GM23248 (cell line): ENCODE results near the gene CYFIP1. TPM values are rescaled to one million over a fixed set of nuclear protein-coding genes. Genes with fewer than 3 reads are reported as not detected.

ENCODE experiments used
- DNase-seq: peaks from one replicate; pipeline ENCODE4 v3.0.0-alpha.2; 2015
- H2AFZ ChIP-seq: fragments of 200-600 bp; sonication (generic); 2 replicates; pipeline ENCODE4 v1.6.1; 2016; ENCODE audit warnings: antibody characterized with exemption
- H3F3A ChIP-seq: fragments of 200-600 bp; sonication (generic); 2 replicates; pipeline ENCODE4 v1.6.1; 2016; ENCODE audit warnings: mild to moderate bottlenecking, antibody characterized with exemption, mixed run types; ENCODE audit not compliant: insufficient read depth
- H3K27ac ChIP-seq: fragments of 200-600 bp; sonication (generic); 2 replicates; pipeline ENCODE4 v1.5.1; 2016; ENCODE audit warnings: mild to moderate bottlenecking
- H3K27me3 ChIP-seq: fragments of 200-600 bp; sonication (generic); replicated peaks from 2 replicates; pipeline ENCODE4 v1.6.1; 2016; ENCODE audit warnings: mild to moderate bottlenecking; ENCODE audit not compliant: insufficient read depth
- H3K36me3 ChIP-seq: fragments of 200-600 bp; sonication (generic); 2 replicates; pipeline ENCODE4 v1.6.1; 2016; ENCODE audit warnings: low read depth, mild to moderate bottlenecking
- H3K4me1 ChIP-seq: fragments of 200-600 bp; sonication (generic); 2 replicates; pipeline ENCODE4 v1.6.1; 2016; ENCODE audit warnings: mild to moderate bottlenecking; ENCODE audit not compliant: insufficient read depth
- H3K4me2 ChIP-seq: fragments of 200-600 bp; sonication (generic); one replicate; pipeline ENCODE4 v1.6.1; 2016; ENCODE audit warnings: mild to moderate bottlenecking; ENCODE audit not compliant: unreplicated experiment
- H3K4me3 ChIP-seq: fragments of 200-600 bp; sonication (generic); 2 replicates; pipeline ENCODE4 v1.5.1; 2016; ENCODE audit warnings: mild to moderate bottlenecking
- H3K79me2 ChIP-seq: fragments of 200-600 bp; sonication (generic); 2 replicates; pipeline ENCODE4 v1.6.1; 2016; ENCODE audit warnings: mild to moderate bottlenecking; ENCODE audit not compliant: insufficient read depth
- H3K9ac ChIP-seq: fragments of 200-600 bp; sonication (generic); 2 replicates; pipeline ENCODE4 v1.6.1; 2016; ENCODE audit warnings: mild to moderate bottlenecking
- H3K9me2 ChIP-seq: fragments of 200-600 bp; sonication (generic); 2 replicates; pipeline ENCODE4 v1.6.1; 2016; ENCODE audit warnings: mixed run types, mild to moderate bottlenecking, moderate library complexity; ENCODE audit not compliant: insufficient read depth
- H3K9me3 ChIP-seq: fragments of 200-600 bp; sonication (generic); one replicate; pipeline ENCODE4 v1.6.1; 2017; ENCODE audit warnings: low read depth
- H4K20me1 ChIP-seq: fragments of 200-600 bp; sonication (generic); 2 replicates; pipeline ENCODE4 v1.6.0; 2016; ENCODE audit not compliant: insufficient read depth
- EZH2 ChIP-seq: fragments of 200-600 bp; sonication (generic); IDR thresholded peaks from 2 replicates; pipeline ENCODE4 v1.6.1; 2018; ENCODE audit warnings: antibody characterized with exemption, mild to moderate bottlenecking; ENCODE audit not compliant: insufficient read depth, poor library complexity, severe bottlenecking
- EZH2phosphoT487 ChIP-seq: fragments of 200-600 bp; sonication (generic); IDR thresholded peaks from 2 replicates; pipeline ENCODE4 v1.6.1; 2018; ENCODE audit warnings: antibody characterized with exemption, moderate library complexity, mild to moderate bottlenecking, low read depth; ENCODE audit not compliant: insufficient read depth
- WGBS, 2 experiments: methylation state at CpG; one replicate each; pipeline ENCODE4 v1.1.6; 2015 to 2017; ENCODE audit warnings: low lambda C conversion rate in 2 of 2, low coverage in 1 of 2; ENCODE audit errors: missing lambda C conversion rate in 2 of 2; 5-methylcytosine and 5-hydroxymethylcytosine counted together
- in situ Hi-C: fragments of 300-500 bp; cut with MboI; formaldehyde crosslinking; loops from 2 replicates; pipeline ENCODE4 v1.15.0; 2020
- polyA plus RNA-seq: library from polyadenylated mRNA; unstranded; fragments of >200 nt; fragmentation: Nextera tagmentation; extraction: Ambion mirVana; gene quantifications from 2 replicates; pipeline ENCODE4 v1.2.1, GENCODE V29; 2016
- total RNA-seq: library from RNA; depleted of rRNA; stranded (reverse); fragments of >200 nt; shearing (Covaris generic); gene quantifications from 2 replicates; pipeline ENCODE4 v1.2.3, GENCODE V29; 2014; rRNA removed

Gene CYFIP1
- total and polyA plus RNA-seq, 2 experiments from 2014 or later: 80.5 to 129 TPM

DNA sequence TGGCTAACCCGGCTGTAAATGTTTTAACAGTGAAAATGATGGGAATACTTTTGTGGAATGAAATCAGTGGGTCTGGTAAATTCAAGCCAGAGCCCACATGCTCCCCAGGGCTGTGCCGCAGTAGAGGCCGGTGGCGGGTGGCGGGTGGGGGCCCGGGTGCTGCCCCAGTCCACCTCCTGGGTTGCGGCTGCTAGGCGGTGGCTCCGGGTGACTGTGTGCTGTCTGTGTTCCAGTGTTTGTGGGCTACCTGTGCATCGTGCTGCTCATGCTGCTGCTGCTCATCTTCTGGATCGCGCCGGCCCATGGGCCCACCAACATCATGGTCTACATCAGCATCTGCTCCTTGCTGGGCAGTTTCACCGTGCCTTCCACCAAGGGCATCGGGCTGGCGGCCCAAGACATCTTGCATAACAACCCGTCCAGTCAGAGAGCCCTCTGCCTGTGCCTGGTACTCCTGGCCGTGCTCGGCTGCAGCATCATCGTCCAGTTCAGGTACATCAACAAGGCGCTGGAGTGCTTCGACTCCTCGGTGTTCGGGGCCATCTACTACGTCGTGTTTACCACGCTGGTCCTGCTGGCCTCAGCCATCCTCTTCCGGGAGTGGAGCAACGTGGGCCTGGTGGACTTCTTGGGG lies 156.6 kb downstream of the CYFIP1 start:
- H3K36me3 ChIP-seq: no peaks in the 10 kb centered on the region; the same call in 1 of the 2 replicates
- no peak overlapping the region for H3K4me2 ChIP-seq
- no peaks in the 10 kb centered on the region for H3F3A ChIP-seq
- no peaks in the 10 kb centered on the region for H3K9me3 ChIP-seq
- H3K27ac ChIP-seq: no peak overlapping the region
- DNase-seq: no peak
- TF ChIP-seq EZH2phosphoT487: no peak
- TF ChIP-seq EZH2: no peak
- 95 to 97% methylated on average over 28 to 29 of the region's 29 CpGs for WGBS, 2 experiments
- H4K20me1 ChIP-seq: no peaks in the 10 kb centered on the region
- H3K9ac ChIP-seq: no peak overlapping the region
- in situ Hi-C loops: no loop called here
- no peak overlapping the region for H3K4me3 ChIP-seq
- H3K27me3 ChIP-seq: no peaks in the 10 kb centered on the region
- no peaks in the 10 kb centered on the region for H3K4me1 ChIP-seq
- H3K9me2 ChIP-seq: no peaks in the 10 kb centered on the region
- no peak overlapping the region for H2AFZ ChIP-seq
- H3K79me2 ChIP-seq: no peaks in the 10 kb centered on the region

DNA sequence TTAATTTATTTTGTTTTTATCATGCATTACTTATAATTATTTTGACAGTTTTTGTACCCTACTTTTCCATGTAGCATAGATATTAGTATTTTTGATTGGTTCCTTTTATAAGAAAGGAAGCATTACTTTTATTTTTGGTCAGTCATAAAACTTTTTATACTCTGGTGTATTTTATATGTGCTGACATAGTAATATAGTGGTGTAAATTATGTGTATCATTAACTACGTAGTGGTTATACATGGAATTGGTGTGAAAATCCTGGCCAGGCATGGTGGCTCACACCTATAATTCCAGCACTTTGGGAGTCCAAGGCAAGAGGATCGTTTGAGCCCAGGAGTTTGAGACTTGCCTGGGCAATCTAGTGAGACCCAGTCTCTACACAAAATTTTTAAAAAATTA lies 160.5 kb downstream of the CYFIP1 start:
- no peaks in the 10 kb centered on the region for H3K4me1 ChIP-seq
- H3K27me3 ChIP-seq: no peaks in the 10 kb centered on the region
- no peak overlapping the region for H3K9ac ChIP-seq
- 89 to 98% methylated on average over 2 of the region's 2 CpGs for WGBS, 2 experiments
- H3F3A ChIP-seq: no peaks in the 10 kb centered on the region
- H3K4me3 ChIP-seq: no peak overlapping the region
- no peaks in the 10 kb centered on the region for H3K79me2 ChIP-seq
- H3K4me2 ChIP-seq: no peak overlapping the region
- H3K27ac ChIP-seq: no peak overlapping the region
- no peaks in the 10 kb centered on the region for H3K9me3 ChIP-seq
- TF ChIP-seq EZH2phosphoT487: no peak
- no peak for TF ChIP-seq EZH2
- no peaks in the 10 kb centered on the region; the same call in 1 of the 2 replicates for H3K36me3 ChIP-seq
- H4K20me1 ChIP-seq: no peaks in the 10 kb centered on the region
- no peak overlapping the region for H2AFZ ChIP-seq
- no peaks in the 10 kb centered on the region for H3K9me2 ChIP-seq
- no peak for DNase-seq
- in situ Hi-C loops: no loop called here

Other genes starting within 250 kb of the CYFIP1 start
- gene NIPA1, start 193.7 kb downstream of the CYFIP1 start, total RNA-seq: 7.1 and 11.4 TPM in 2 replicates
- gene NIPA1, start 193.7 kb downstream of the CYFIP1 start, polyA plus RNA-seq: 4.9 and 5.0 TPM in 2 replicates
- gene NIPA2, start 141.7 kb downstream of the CYFIP1 start, total RNA-seq: 100 and 110 TPM in 2 replicates
- gene NIPA2, start 141.7 kb downstream of the CYFIP1 start, polyA plus RNA-seq: 74.9 and 75.8 TPM in 2 replicates
- gene TUBGCP5, start 59.2 kb upstream of the CYFIP1 start, total RNA-seq: 16.2 and 17.5 TPM in 2 replicates
- gene TUBGCP5, start 59.2 kb upstream of the CYFIP1 start, polyA plus RNA-seq: 13.6 and 14.6 TPM in 2 replicates
- gene GOLGA6L1, start 156.5 kb upstream of the CYFIP1 start, total RNA-seq: not detected in 2 replicates
- gene GOLGA6L1, start 156.5 kb upstream of the CYFIP1 start, polyA plus RNA-seq: not detected in 2 replicates